WTC11 (cell line): ENCODE measurements around the gene MAP7D3. TPM values are rescaled to one million over a fixed set of nuclear protein-coding genes. Genes with fewer than 3 reads are reported as not detected.

ENCODE experiments used
- ATAC-seq: fragments of 200-7000 bp; cut with Tn5 transposase; 2 replicates; pipeline ENCODE4 v1.10.0; 2021; ENCODE audit warnings: mild to moderate bottlenecking, moderate library complexity
- CTCF ChIA-PET: fragments of 300-600 bp; sonication (Branson Sonifier 250); formaldehyde crosslinking; loops from one replicate; lab custom pipeline; 2021; ENCODE audit warnings: antibody characterized with exemption; lab: Charles Lee
- POLR2A ChIA-PET: fragments of 350-600 bp; sonication (Branson Sonifier 250); formaldehyde crosslinking; loops from one replicate; lab custom pipeline; 2021; ENCODE audit warnings: antibody characterized with exemption; lab: Charles Lee
- DNase-seq: peaks from one replicate; pipeline ENCODE4 v3.0.0; 2021; ENCODE audit warnings: low spot score
- H3K27ac Mint-ChIP-seq: 2 replicates; pipeline ENCODE4 v1.8.0; 2021; ENCODE audit warnings: mixed read lengths
- H3K27me3 Mint-ChIP-seq: 2 replicates; pipeline ENCODE4 v1.8.0; 2021; ENCODE audit warnings: low read depth, mild to moderate bottlenecking, moderate library complexity, mixed read lengths
- H3K36me3 Mint-ChIP-seq: 2 replicates; pipeline ENCODE4 v1.8.0; 2021; ENCODE audit warnings: mixed read lengths
- H3K4me1 Mint-ChIP-seq: 2 replicates; pipeline ENCODE4 v1.8.0; 2022; ENCODE audit warnings: mixed read lengths
- H3K4me3 Mint-ChIP-seq: 2 replicates; pipeline ENCODE4 v1.8.0; 2021; ENCODE audit warnings: mild to moderate bottlenecking, moderate library complexity, mixed read lengths
- H3K9me3 Mint-ChIP-seq: 2 replicates; pipeline ENCODE4 v1.8.0; 2021; ENCODE audit warnings: mixed read lengths
- ATF6 ChIP-seq: sonication (generic); formaldehyde crosslinking; IDR thresholded peaks from 2 replicates; pipeline ENCODE4 v1.8.1; 2023; ENCODE audit warnings: mild to moderate bottlenecking, missing genetic modification reagents
- ELF4 ChIP-seq: sonication (generic); formaldehyde crosslinking; IDR thresholded peaks from 2 replicates; pipeline ENCODE4 v1.8.1; 2022; ENCODE audit warnings: low read depth, mild to moderate bottlenecking, moderate library complexity, missing genetic modification reagents
- ERG ChIP-seq: fragments of 250-450 bp; sonication (Bioruptor Pico); IDR thresholded peaks from 2 replicates; pipeline ENCODE4 v1.8.0; 2021; ENCODE audit warnings: mild to moderate bottlenecking
- FOXP4 ChIP-seq: sonication (generic); formaldehyde crosslinking; IDR thresholded peaks from 2 replicates; pipeline ENCODE4 v1.8.0; 2022; ENCODE audit warnings: mild to moderate bottlenecking, missing genetic modification reagents
- HMGXB4 ChIP-seq: sonication (generic); formaldehyde crosslinking; IDR thresholded peaks from 2 replicates; pipeline ENCODE4 v1.8.1; 2023; ENCODE audit warnings: mild to moderate bottlenecking, moderate library complexity, missing genetic modification reagents
- IRF2 ChIP-seq: sonication (generic); formaldehyde crosslinking; IDR thresholded peaks from 2 replicates; pipeline ENCODE4 v1.8.0; 2022; ENCODE audit warnings: low read depth, missing genetic modification reagents, borderline replicate concordance
- JUN ChIP-seq: sonication (generic); formaldehyde crosslinking; IDR thresholded peaks from 2 replicates; pipeline ENCODE4 v1.8.0; 2023; ENCODE audit warnings: mild to moderate bottlenecking, missing genetic modification reagents
- RELA ChIP-seq: sonication (generic); formaldehyde crosslinking; IDR thresholded peaks from 2 replicates; pipeline ENCODE4 v1.8.1; 2022; ENCODE audit warnings: missing genetic modification reagents, mild to moderate bottlenecking, borderline replicate concordance
- STAT6 ChIP-seq: sonication (generic); formaldehyde crosslinking; conservative IDR thresholded peaks from 2 replicates; pipeline ENCODE4 v1.8.1; 2023; ENCODE audit warnings: mild to moderate bottlenecking, low read depth, missing genetic modification reagents, moderate library complexity
- TCF7 ChIP-seq: sonication (generic); formaldehyde crosslinking; IDR thresholded peaks from 2 replicates; pipeline ENCODE4 v1.8.0; 2022; ENCODE audit warnings: mild to moderate bottlenecking, low read depth, missing genetic modification reagents, moderate library complexity
- TP53 ChIP-seq: sonication (generic); formaldehyde crosslinking; IDR thresholded peaks from 2 replicates; pipeline ENCODE4 v1.8.1; 2023; ENCODE audit warnings: mild to moderate bottlenecking, missing genetic modification reagents
- ZNF423 ChIP-seq: fragments of 250-450 bp; sonication (Bioruptor Pico); IDR thresholded peaks from 2 replicates; pipeline ENCODE4 v2.1.2; 2022; ENCODE audit warnings: mild to moderate bottlenecking, moderate library complexity
- total RNA-seq: library from RNA; stranded (reverse); gene quantifications from 3 replicates; pipeline ENCODE4 v1.2.3, GENCODE V29; 2021
- TF ChIP-seq, protein P1 (sequence below): sonication (generic); formaldehyde crosslinking; IDR thresholded peaks from 2 replicates; pipeline ENCODE4 v1.8.1; 2023; ENCODE audit warnings: mild to moderate bottlenecking, missing genetic modification reagents, moderate library complexity
- TF ChIP-seq, protein P2 (sequence below): sonication (generic); formaldehyde crosslinking; IDR thresholded peaks from 2 replicates; pipeline ENCODE4 v1.8.1; 2023; ENCODE audit warnings: mild to moderate bottlenecking, missing genetic modification reagents, moderate library complexity
- TF ChIP-seq, protein P3 (sequence below): sonication (generic); formaldehyde crosslinking; IDR thresholded peaks from 2 replicates; pipeline ENCODE4 v1.8.1; 2023; ENCODE audit warnings: mild to moderate bottlenecking, missing genetic modification reagents

The MAP7D3 gene
- total RNA-seq, 1 experiment from 2014 or later, result 12.3 TPM

DNA sequence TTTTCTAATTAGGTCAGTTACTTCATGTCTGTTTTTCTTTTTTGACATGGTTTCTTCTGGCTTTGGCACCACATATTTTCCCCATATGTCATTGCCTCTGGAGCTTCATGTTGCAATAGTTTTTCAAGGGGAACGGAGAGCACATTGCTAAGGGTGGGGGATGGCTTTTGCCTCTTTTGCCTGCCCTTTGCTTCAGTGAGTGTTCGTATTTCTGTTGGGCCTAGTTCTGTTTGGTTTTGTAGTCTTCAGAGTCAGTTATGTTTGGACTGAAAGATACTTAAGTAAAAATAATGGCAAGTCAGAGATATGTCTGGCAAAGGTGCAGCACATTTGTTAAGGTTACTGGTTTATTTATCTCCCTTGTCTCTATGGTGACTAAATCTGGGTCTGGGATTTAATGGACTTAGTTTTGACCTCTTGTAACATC, 74.8 kb downstream of the MAP7D3 start:
- DNase-seq (no peak), ATAC-seq (no peak)
- no peak for TF ChIP-seq STAT6 (CRISPR knock-in tag)
- TF ChIP-seq ELF4 (CRISPR knock-in tag), result no peak
- TF ChIP-seq FOXP4 (CRISPR knock-in tag), result no peak
- no peak for TF ChIP-seq RELA
- no peak for TF ChIP-seq TCF7
- ChIA-PET POLR2A (no interaction called here), CTCF (no interaction called here)
- Mint-ChIP-seq H3K27ac (no peak overlapping the region), H3K36me3 (no peaks in the 10 kb centered on the region), H3K9me3 (no peaks in the 10 kb centered on the region), H3K4me3 (no peak overlapping the region), H3K27me3 (no peaks in the 10 kb centered on the region), H3K4me1 (no peaks in the 10 kb centered on the region)

DNA sequence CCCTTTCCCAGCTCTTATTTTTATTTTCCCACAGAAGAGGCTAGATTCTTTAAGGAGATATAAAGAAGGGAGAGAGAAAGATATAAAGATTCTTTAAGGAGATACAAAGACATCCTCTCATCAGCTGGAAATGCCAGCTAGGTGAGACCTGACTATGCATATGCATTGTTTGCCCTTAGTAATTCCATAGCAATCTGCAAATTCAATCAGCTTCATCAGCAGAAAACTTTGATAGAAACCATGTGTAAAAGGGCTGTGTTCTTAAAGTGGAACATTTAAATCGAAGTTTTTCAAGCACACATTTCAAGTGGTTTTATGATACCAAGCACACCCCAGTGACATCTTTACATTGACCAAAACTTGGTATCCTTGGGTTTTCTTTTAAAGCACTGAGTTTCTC, 79.8 kb downstream of the MAP7D3 start:
- no peaks in the 10 kb centered on the region for H3K9me3 Mint-ChIP-seq
- no peaks in the 10 kb centered on the region for H3K27me3 Mint-ChIP-seq
- ChIA-PET POLR2A (no interaction called here), CTCF (interaction anchor here (1.0 to 1.4 kb wide), 3 partner anchors 8 to 143 kb away, joined by 3 to 6 read pairs (median 3); no protein-coding TSS in a partner anchor)
- no peak for TF ChIP-seq HMGXB4 (CRISPR knock-in tag)
- H3K4me3 Mint-ChIP-seq, result no peak overlapping the region
- H3K36me3 Mint-ChIP-seq, result no peaks in the 10 kb centered on the region
- H3K27ac Mint-ChIP-seq, result no peak overlapping the region
- peaks cover 37% of the 10 kb centered on the region for H3K4me1 Mint-ChIP-seq
- no peak for DNase-seq
- no peak for ATAC-seq

GRCh38 chrX:136170139-136170800, 80.9 kb downstream of the MAP7D3 start:
- Mint-ChIP-seq H3K4me1 (peaks cover 49% of the 10 kb centered on the region), H3K27me3 (no peaks in the 10 kb centered on the region), H3K27ac (no peak overlapping the region), H3K9me3 (no peaks in the 10 kb centered on the region), H3K36me3 (no peaks in the 10 kb centered on the region), H3K4me3 (no peak overlapping the region)
- TF ChIP-seq TP53 (no peak), ERG (CRISPR knock-in tag) (no peak), ATF6 (CRISPR knock-in tag) (no peak), ZNF423 (no peak), HMGXB4 (CRISPR knock-in tag) (no peak), IRF2 (CRISPR knock-in tag) (no peak), JUN (CRISPR knock-in tag) (no peak)
- TF ChIP-seq, protein P1, sequence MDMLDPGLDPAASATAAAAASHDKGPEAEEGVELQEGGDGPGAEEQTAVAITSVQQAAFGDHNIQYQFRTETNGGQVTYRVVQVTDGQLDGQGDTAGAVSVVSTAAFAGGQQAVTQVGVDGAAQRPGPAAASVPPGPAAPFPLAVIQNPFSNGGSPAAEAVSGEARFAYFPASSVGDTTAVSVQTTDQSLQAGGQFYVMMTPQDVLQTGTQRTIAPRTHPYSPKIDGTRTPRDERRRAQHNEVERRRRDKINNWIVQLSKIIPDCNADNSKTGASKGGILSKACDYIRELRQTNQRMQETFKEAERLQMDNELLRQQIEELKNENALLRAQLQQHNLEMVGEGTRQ (CRISPR knock-in tag), result no peak
- TF ChIP-seq, protein P2, sequence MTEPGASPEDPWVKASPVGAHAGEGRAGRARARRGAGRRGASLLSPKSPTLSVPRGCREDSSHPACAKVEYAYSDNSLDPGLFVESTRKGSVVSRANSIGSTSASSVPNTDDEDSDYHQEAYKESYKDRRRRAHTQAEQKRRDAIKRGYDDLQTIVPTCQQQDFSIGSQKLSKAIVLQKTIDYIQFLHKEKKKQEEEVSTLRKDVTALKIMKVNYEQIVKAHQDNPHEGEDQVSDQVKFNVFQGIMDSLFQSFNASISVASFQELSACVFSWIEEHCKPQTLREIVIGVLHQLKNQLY (CRISPR knock-in tag), result no peak
- TF ChIP-seq, protein P3, sequence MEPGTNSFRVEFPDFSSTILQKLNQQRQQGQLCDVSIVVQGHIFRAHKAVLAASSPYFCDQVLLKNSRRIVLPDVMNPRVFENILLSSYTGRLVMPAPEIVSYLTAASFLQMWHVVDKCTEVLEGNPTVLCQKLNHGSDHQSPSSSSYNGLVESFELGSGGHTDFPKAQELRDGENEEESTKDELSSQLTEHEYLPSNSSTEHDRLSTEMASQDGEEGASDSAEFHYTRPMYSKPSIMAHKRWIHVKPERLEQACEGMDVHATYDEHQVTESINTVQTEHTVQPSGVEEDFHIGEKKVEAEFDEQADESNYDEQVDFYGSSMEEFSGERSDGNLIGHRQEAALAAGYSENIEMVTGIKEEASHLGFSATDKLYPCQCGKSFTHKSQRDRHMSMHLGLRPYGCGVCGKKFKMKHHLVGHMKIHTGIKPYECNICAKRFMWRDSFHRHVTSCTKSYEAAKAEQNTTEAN, result no peak
- ATAC-seq (no peak), DNase-seq (no peak)
- ChIA-PET CTCF (interaction anchor here (1.0 to 1.4 kb wide), 2 partner anchors 7 to 39 kb away, joined by 3 to 6 read pairs; no protein-coding TSS in a partner anchor), POLR2A (no interaction called here)
